Motor neuron (in vitro differentiated cells): Measurements from ENCODE around the gene SLC25A12. TPM values are rescaled to one million over a fixed set of nuclear protein-coding genes. Genes with fewer than 3 reads are reported as not detected.
A peak's percentile ranks its signal among the peaks of the same experiment; 100 is the strongest.
"Not testable (repeated sequence)": the region's sequence is repeated elsewhere in the genome, so short reads cannot be mapped to it uniquely, and the experiment has no call there.

Source experiments
- ATAC-seq, 8 experiments: fragments of 200-7000 bp; cut with Tn5 transposase; replicated peaks in 6 of 8; 2 replicates each; pipeline ENCODE4 v1.8.0; 2021; ENCODE audit warnings: mild to moderate bottlenecking in 8 of 8, moderate library complexity in 8 of 8
- H3K27ac ChIP-seq, 2 donors: fragments of 250-450 bp; sonication (Bioruptor Pico); 2 replicates each; pipeline ENCODE4 v1.9.0; 2021; ENCODE audit warnings: antibody characterized with exemption in 2 of 2, mild to moderate bottlenecking in 2 of 2, moderate library complexity in 1 of 2
- H3K4me1 ChIP-seq, 2 donors: fragments of 250-450 bp; sonication (Bioruptor Pico); replicated peaks in 1 of 2; 2 replicates each; pipeline ENCODE4 v1.6.1; 2021; ENCODE audit warnings: antibody characterized with exemption in 2 of 2, mild to moderate bottlenecking in 2 of 2, moderate library complexity in 1 of 2
- H3K4me3 ChIP-seq, 5 donors: fragments of 250-450 bp; sonication (Bioruptor Pico); 2 replicates each; pipeline ENCODE4 v1.9.0; 2021; ENCODE audit warnings: antibody characterized with exemption in 5 of 5, mild to moderate bottlenecking in 5 of 5, moderate library complexity in 4 of 5
- WGBS, 10 experiments: fragments of 450-650 bp; shearing (Covaris generic); methylation state at CpG; one replicate each; pipeline ENCODE4 v1.0.0; 2022; 5-methylcytosine and 5-hydroxymethylcytosine counted together
- in situ Hi-C, 9 experiments: fragments of 400-800 bp; cut with MboI; loops; one replicate each; pipeline ENCODE4 v1.15.0; 2021; ENCODE audit warnings: low sequenced_read_pairs in 9 of 9, low pct_unique_long_range_greater_than_20kb in 2 of 9; ENCODE audit not compliant: unreplicated experiment in 9 of 9
- total RNA-seq, 8 experiments: library from RNA; unstranded; fragments of 300-600 nt; gene quantifications; 2 replicates each; pipeline versions ENCODE4 v1.2.3 to v1.2.4, GENCODE V29; 2022

SLC25A12 gene
- total RNA-seq, 8 experiments from 2014 or later = 13.3 to 45.1 (median 25.1) TPM

- ATAC-seq, H3K27ac ChIP-seq: not testable (repeated sequence)
- WGBS, 10 experiments = 88 to 100% (median 100%) methylated on average over 1 of the region's 1 CpG; no CpG with 5 or more reads in 2 of the 10 experiments
These were observed 135.3 kb downstream of the SLC25A12 start for GRCh38 chr2:171758762-171759161.

DNA sequence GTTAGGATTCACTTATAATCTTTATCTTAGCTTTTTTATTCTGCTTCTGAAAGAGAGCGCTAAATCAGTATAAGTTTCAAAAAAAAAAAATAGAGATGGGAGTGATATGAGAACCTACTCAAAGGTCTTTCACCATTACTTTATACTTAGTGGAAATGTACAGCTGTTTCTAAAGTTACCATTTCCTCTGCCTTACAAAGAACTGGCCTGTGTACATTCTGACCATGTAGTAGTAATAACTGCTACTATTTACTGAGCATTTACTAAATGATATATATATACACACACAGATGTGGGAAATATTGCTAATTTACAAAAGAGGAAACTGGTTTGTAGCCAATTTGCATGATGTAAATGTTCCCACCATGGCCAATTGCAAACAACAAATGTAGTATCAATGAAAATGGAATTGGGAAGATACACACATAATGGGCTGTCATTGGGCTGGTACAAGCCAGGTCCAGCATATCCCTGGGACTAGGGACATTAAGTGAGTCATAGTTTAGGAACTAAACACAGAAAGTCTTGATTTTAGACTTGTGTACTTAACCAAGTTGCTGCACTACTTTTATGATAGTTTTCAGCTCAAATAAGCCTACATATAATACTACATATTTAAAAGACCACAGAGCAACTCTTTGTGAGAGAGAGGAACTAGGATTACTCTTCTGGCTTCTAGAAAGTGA is 139.6 kb downstream of the SLC25A12 start:
- ATAC-seq = no peak
- Histone ChIP-seq H3K27ac (no peak overlapping the region), H3K4me1 (no peaks in the 10 kb centered on the region), H3K4me3 (no peak overlapping the region)
- in situ Hi-C loops = no loop called here
- WGBS, 10 experiments = 67 to 100% (median 100%) methylated on average over 1 of the region's 1 CpG; no CpG with 5 or more reads in 2 of the 10 experiments

More at GRCh38 chr2:171758762-171759161, 135.3 kb downstream of the SLC25A12 start:
- in situ Hi-C loops, H3K4me3 ChIP-seq, H3K4me1 ChIP-seq: not testable (repeated sequence)

GRCh38 chr2:171747371-171747770 is 146.7 kb downstream of the SLC25A12 start:
- no peak for ATAC-seq
- Histone ChIP-seq H3K4me3 (no peak overlapping the region), H3K4me1 (no peaks in the 10 kb centered on the region), H3K27ac (no peak overlapping the region)
- in situ Hi-C loops = no loop called here
- 82 to 100% (median 98%) methylated on average over 1 to 3 of the region's 3 CpGs for WGBS, 10 experiments

- no peak overlapping the region for H3K4me3 ChIP-seq
- in situ Hi-C loops = no loop called here
- 79 to 100% (median 93%) methylated on average over 1 to 4 of the region's 4 CpGs for WGBS, 10 experiments
- H3K4me1 ChIP-seq = no peaks in the 10 kb centered on the region
- no peak overlapping the region for H3K27ac ChIP-seq
- ATAC-seq = no peak
These were observed 148.2 kb downstream of the SLC25A12 start for GRCh38 chr2:171745806-171746205.

GRCh38 chr2:171745141-171745540 is 148.9 kb downstream of the SLC25A12 start:
- in situ Hi-C loops = no loop called here
- no peak for ATAC-seq
- WGBS, 10 experiments = 40 to 100% (median 75%) methylated on average over 1 of the region's 1 CpG; no CpG with 5 or more reads in 3 of the 10 experiments

DNA sequence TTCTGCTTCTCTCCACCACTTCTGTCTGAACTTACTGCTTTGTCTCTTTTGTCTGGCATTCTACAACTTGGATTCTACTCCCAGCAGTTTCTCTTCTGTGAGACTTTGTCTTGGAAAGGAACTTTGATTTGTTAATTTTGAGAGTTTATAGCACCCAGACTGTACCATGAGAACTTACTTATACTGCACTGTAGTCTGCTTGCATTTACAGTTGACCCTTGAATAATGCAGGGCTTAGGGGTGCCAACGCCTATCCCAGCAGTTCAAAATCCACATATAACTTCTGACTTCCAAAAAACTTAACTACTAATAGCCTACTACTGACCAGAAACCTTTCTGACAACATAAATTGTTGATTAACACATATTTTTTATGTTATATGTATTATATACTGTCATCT is 151.3 kb downstream of the SLC25A12 start:
- H3K4me1 ChIP-seq = no peaks in the 10 kb centered on the region
- 0 to 100% (median 83%) methylated on average over 1 of the region's 1 CpG; no CpG with 5 or more reads in 6 of the 10 experiments for WGBS, 10 experiments
- no peak overlapping the region for H3K27ac ChIP-seq
- in situ Hi-C loops = no loop called here
- peak in 3 of 8 experiments; percentile 44 to 78 (median 62) for ATAC-seq
- H3K4me3 ChIP-seq = no peak overlapping the region

More at GRCh38 chr2:171745141-171745540, 148.9 kb downstream of the SLC25A12 start:
- Histone ChIP-seq H3K4me3 (no peak overlapping the region), H3K4me1 (no peaks in the 10 kb centered on the region), H3K27ac (no peak overlapping the region)

DNA sequence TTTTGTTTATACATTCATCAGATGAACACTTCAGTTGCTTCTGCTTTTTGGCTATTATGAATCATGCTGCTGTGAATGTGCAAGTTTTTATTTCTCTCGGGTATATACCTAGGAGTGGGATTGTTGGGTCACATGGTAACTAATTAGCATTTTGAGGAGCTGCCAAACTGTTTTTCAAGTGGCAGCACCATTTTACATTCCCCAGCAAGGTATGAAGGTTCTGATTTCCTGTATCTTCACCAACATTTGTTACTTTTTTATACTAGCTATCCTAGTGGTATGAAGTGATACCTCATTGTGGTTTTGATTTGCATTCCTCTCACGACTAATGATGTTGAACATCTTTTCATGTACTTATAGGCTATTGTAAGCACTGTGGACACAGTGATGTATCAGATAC is 152.9 kb downstream of the SLC25A12 start:
- no peaks in the 10 kb centered on the region for H3K4me1 ChIP-seq
- H3K4me3 ChIP-seq = no peak overlapping the region
- in situ Hi-C loops = no loop called here
- WGBS, 10 experiments = 8 to 100% (median 67%) methylated on average over 1 to 2 of the region's 2 CpGs; no CpG with 5 or more reads in 3 of the 10 experiments
- no peak overlapping the region for H3K27ac ChIP-seq
- peak in 2 of 8 experiments; percentile 36 for ATAC-seq

DNA sequence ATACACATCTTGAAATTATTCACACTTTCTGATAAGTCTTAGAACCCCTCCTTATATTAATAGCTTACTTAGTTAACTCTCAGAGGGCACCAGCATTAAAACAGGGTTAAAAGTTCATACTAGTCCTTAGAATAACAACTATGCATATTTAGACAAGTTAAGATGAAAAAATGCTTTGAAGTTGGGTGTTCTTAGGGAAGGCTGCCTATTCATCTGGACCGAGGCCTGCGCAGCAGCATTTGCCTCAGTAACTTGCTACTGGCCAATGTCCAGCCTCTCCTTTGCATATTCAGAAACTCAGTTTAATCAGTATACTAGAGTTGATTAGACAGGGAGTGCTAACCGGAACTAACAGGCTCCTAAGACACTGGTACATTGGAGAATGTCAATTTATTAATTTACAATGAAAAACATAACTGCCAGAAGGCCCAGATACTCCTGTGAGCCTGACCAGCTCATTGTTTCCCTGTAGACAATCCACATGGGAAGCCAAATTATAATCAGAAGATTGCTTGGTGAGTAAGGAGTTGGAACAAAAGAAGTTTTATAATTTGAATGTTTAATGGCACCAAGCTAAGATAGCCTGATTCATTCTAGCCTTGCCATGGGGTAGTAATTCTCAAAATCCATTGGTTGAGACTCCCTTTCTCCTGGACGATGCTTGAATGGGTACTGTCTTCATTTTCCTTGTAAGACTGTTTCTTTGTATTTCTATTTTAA is 157.9 kb downstream of the SLC25A12 start:
- peak in 3 of 8 experiments; percentile 48 to 90 (median 85) for ATAC-seq
- in situ Hi-C loops = no loop called here
- no peak overlapping the region for H3K27ac ChIP-seq
- H3K4me3 ChIP-seq = no peak overlapping the region
- no peaks in the 10 kb centered on the region for H3K4me1 ChIP-seq
- 29 to 90% (median 68%) methylated on average over 1 to 4 of the region's 4 CpGs; no CpG with 5 or more reads in 2 of the 10 experiments for WGBS, 10 experiments

Other genes starting within 250 kb of the SLC25A12 start
- gene DYNC1I2, start 206.8 kb downstream of the SLC25A12 start, total RNA-seq = 100 to 1,000 TPM; 103 to 164 (median 145) TPM
- 10 to 100 TPM; 22.8 to 92.1 (median 42.2) TPM for gene HAT1, start 28.2 kb upstream of the SLC25A12 start, total RNA-seq
- gene METAP1D, start 105.7 kb upstream of the SLC25A12 start, total RNA-seq = 10 to 100 TPM in 3 of 8 experiments, 1 to 10 TPM in 5; 2.5 to 44.9 (median 6.3) TPM
- 10 to 100 TPM in 1 of 8 experiments, 1 to 10 TPM in 2, under 1 TPM in 4, not detected in 1; 0.09 to 76.5 (median 0.54) TPM for gene DLX1, start 191.3 kb upstream of the SLC25A12 start, total RNA-seq
- gene DLX2, start 208.7 kb upstream of the SLC25A12 start, total RNA-seq = 10 to 100 TPM in 1 of 8 experiments, 1 to 10 TPM in 1, under 1 TPM in 6; 0.05 to 19.2 (median 0.32) TPM